Right lobe of liver (tissue), 4 donors: Measurements from ENCODE around the gene ZMYND10.

Source experiments
- POLR2A ChIP-seq: fragments of 450-650 bp; IDR thresholded peaks from one replicate; pipeline ENCODE4 v1.6.1; 2017; ENCODE audit warnings: antibody characterized with exemption, mild to moderate bottlenecking
- TF ChIP-seq, protein P1 (sequence below), 4 donors: fragments of 200-600 bp in 3 of 4; fragments of 450-650 bp in 1 of 4; IDR thresholded peaks; one replicate each; pipeline versions ENCODE4 v1.5.1 to v1.8.0; 2016 to 2022; ENCODE audit warnings: antibody characterized with exemption in 4 of 4, mild to moderate bottlenecking in 2 of 4
- donor health status: DM: no; HTN: no; CAD: no.
- donor health status: DM: no; HTN: no; CAD: no.
- donor health status: DM: no; HTN: yes; CAD: no.

DNA sequence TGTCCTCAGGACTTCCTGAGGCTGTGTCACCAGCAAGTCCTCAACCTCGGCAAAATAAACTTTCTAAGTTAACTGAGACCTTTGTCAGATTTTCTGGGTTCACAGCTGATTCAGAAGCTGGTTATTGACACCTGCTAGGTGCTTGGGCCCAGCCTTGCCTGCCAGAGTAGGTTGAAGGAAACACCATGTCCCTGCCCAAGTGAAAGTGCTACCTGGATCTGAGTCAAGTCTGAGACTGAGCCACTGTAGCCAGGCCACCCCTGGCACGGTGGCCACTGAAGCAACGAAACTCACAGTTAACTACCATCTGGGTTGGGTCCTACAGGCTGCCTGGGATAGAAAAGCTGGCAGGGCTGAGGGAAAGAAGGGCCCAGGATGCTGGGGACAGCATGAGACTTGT lies 31.2 kb downstream of the ZMYND10 start:
- TF ChIP-seq, protein P1, sequence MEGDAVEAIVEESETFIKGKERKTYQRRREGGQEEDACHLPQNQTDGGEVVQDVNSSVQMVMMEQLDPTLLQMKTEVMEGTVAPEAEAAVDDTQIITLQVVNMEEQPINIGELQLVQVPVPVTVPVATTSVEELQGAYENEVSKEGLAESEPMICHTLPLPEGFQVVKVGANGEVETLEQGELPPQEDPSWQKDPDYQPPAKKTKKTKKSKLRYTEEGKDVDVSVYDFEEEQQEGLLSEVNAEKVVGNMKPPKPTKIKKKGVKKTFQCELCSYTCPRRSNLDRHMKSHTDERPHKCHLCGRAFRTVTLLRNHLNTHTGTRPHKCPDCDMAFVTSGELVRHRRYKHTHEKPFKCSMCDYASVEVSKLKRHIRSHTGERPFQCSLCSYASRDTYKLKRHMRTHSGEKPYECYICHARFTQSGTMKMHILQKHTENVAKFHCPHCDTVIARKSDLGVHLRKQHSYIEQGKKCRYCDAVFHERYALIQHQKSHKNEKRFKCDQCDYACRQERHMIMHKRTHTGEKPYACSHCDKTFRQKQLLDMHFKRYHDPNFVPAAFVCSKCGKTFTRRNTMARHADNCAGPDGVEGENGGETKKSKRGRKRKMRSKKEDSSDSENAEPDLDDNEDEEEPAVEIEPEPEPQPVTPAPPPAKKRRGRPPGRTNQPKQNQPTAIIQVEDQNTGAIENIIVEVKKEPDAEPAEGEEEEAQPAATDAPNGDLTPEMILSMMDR (IDR thresholded peaks at IDR 0.05), result no peak
- TF ChIP-seq POLR2A, result no peak
